HCT116 (cell line): ENCODE results near the gene FAM83G. TPM values are rescaled to one million over a fixed set of nuclear protein-coding genes. Genes with fewer than 3 reads are reported as not detected.
"Not testable (repeated sequence)": the region's sequence is repeated elsewhere in the genome, so short reads cannot be mapped to it uniquely, and the experiment has no call there.

Experiments
- ATAC-seq: fragments of 200-7000 bp; cut with Tn5 transposase; 2 replicates; pipeline ENCODE4 v1.9.1; 2020; ENCODE audit warnings: mild to moderate bottlenecking, moderate library complexity
- BruUV-seq: library from RNA; stranded (reverse); fragments of 400-500 nt; replicated peaks from 2 replicates; lab custom pipeline; 2021; lab: Mats Ljungman, UMichigan
- CTCF ChIA-PET: fragments of 300-600 bp; sonication (Branson Sonifier 250); formaldehyde crosslinking; loops from one replicate; lab custom pipeline; 2021; ENCODE audit warnings: antibody characterized with exemption; lab: Charles Lee
- POLR2A ChIA-PET: fragments of 300-600, 350-600 bp; sonication (Branson Sonifier 250); formaldehyde crosslinking; loops from one replicate; lab custom pipeline; 2021; ENCODE audit warnings: antibody characterized with exemption; lab: Charles Lee
- RAD21 ChIA-PET, 2 experiments: fragments of 300-600 bp; sonication (Branson Sonifier 250); formaldehyde crosslinking; loops; one replicate each; lab custom pipeline; 2023; ENCODE audit warnings: low total read pairs in 2 of 2; ENCODE audit not compliant: uncharacterized antibody in 2 of 2, unreplicated experiment in 2 of 2, low non-redundant PET in 1 of 2; lab: Charles Lee
- DNase-seq: peaks from one replicate; pipeline ENCODE4 v3.0.0-alpha.2; 2010; ENCODE audit warnings: low read depth, low spot score
- H2AFZ ChIP-seq: fragments of 200-600 bp; shearing (Covaris generic), sonication (generic); 2 replicates; pipeline ENCODE4 v1.6.1; 2017; ENCODE audit warnings: low read depth, mixed run types, mixed read lengths, antibody characterized with exemption, low read length; ENCODE audit not compliant: poor library complexity, severe bottlenecking
- H3K27ac ChIP-seq: 2 replicates; pipeline ENCODE4 v1.5.1; 2012; ENCODE audit warnings: low read depth, low read length
- H3K27me3 ChIP-seq: fragments of 200-600 bp; sonication (generic); 2 replicates; pipeline ENCODE4 v1.6.1; 2016; ENCODE audit warnings: mixed run types, low read length, mixed read lengths; ENCODE audit not compliant: insufficient read depth
- H3K36me3 ChIP-seq, 2 experiments: fragments of 200-500 bp in 1 of 2; fragments of 200-600 bp in 1 of 2; sonication (Bioruptor generic) in 1 of 2; sonication (generic) in 1 of 2; 2 replicates each; pipeline versions ENCODE4 v1.5.1 to v1.6.1; 2014 to 2016; ENCODE audit warnings: low read length in 2 of 2, inconsistent platforms in 1 of 2, mixed read lengths in 1 of 2, mixed run types in 1 of 2; ENCODE audit not compliant: insufficient read depth in 2 of 2, control insufficient read depth in 1 of 2
- H3K4me1 ChIP-seq, 2 experiments: fragments of 200-600 bp in 1 of 2; sonication (generic) in 1 of 2; 2 replicates each; pipeline versions ENCODE4 v1.5.1 to v1.6.1; 2012 to 2017; ENCODE audit warnings: low read length in 2 of 2, inconsistent platforms in 1 of 2, mild to moderate bottlenecking in 1 of 2, mixed read lengths in 1 of 2, mixed run types in 1 of 2, moderate library complexity in 1 of 2; ENCODE audit not compliant: insufficient read depth in 2 of 2, control insufficient read depth in 1 of 2
- H3K4me2 ChIP-seq: fragments of 200-600 bp; sonication (generic); 2 replicates; pipeline ENCODE4 v1.6.1; 2017; ENCODE audit warnings: mixed run types, low read length, mixed read lengths
- H3K4me3 ChIP-seq, 2 experiments: fragments of 200-600 bp in 1 of 2; sonication (generic) in 1 of 2; replicated peaks in 1 of 2; 2 replicates each; pipeline ENCODE4 v1.5.1; 2011 to 2016; ENCODE audit warnings: low read length in 2 of 2, control low read depth in 1 of 2, low read depth in 1 of 2, mild to moderate bottlenecking in 1 of 2, mixed read lengths in 1 of 2, mixed run types in 1 of 2
- H3K79me2 ChIP-seq: fragments of 200-600 bp; sonication (generic); 2 replicates; pipeline ENCODE4 v1.6.1; 2017; ENCODE audit warnings: mild to moderate bottlenecking, mixed run types, low read length, moderate library complexity, mixed read lengths; ENCODE audit not compliant: insufficient read depth
- H3K9ac ChIP-seq: fragments of 200-600 bp; sonication (generic); 2 replicates; pipeline ENCODE4 v1.6.1; 2016; ENCODE audit warnings: low read length, mixed read lengths
- H3K9me2 ChIP-seq: fragments of 200-600 bp; sonication (generic), shearing (Covaris generic); 2 replicates; pipeline ENCODE4 v1.6.1; 2017; ENCODE audit warnings: mixed run types, mild to moderate bottlenecking, moderate library complexity; ENCODE audit not compliant: insufficient read depth
- H3K9me3 ChIP-seq, 2 experiments: fragments of 200-500 bp in 1 of 2; fragments of 200-600 bp in 1 of 2; sonication (Bioruptor generic) in 1 of 2; sonication (generic) in 1 of 2; 2 replicates each; pipeline ENCODE4 v1.6.1; 2014 to 2017; ENCODE audit warnings: low read length in 2 of 2, mixed read lengths in 2 of 2, inconsistent platforms in 1 of 2, low read depth in 1 of 2, mild to moderate bottlenecking in 1 of 2, mixed run types in 1 of 2, moderate library complexity in 1 of 2; ENCODE audit not compliant: control insufficient read depth in 1 of 2, insufficient read depth in 1 of 2
- H4K20me1 ChIP-seq: fragments of 200-600 bp; sonication (generic), shearing (Covaris generic); 2 replicates; pipeline ENCODE4 v1.6.1; 2017; ENCODE audit warnings: mixed run types, mild to moderate bottlenecking, moderate library complexity; ENCODE audit not compliant: insufficient read depth
- ATF3 ChIP-seq: IDR thresholded peaks from 2 replicates; pipeline ENCODE4 v1.6.1; 2012
- CBX3 ChIP-seq: IDR thresholded peaks from 2 replicates; pipeline ENCODE4 v1.6.1; 2012; ENCODE audit warnings: low read depth
- CEBPB ChIP-seq: IDR thresholded peaks from 2 replicates; pipeline ENCODE4 v1.6.1; 2012; ENCODE audit warnings: low read depth
- ELF1 ChIP-seq: IDR thresholded peaks from 2 replicates; pipeline ENCODE4 v1.6.1; 2012; ENCODE audit warnings: low read depth, borderline replicate concordance
- EZH2phosphoT487 ChIP-seq: fragments of 200-600 bp; IDR thresholded peaks from 2 replicates; pipeline ENCODE4 v1.6.1; 2018; ENCODE audit warnings: antibody characterized with exemption, borderline replicate concordance
- JUND ChIP-seq: IDR thresholded peaks from 2 replicates; pipeline ENCODE4 v1.6.1; 2012
- POLR2AphosphoS5 ChIP-seq: IDR thresholded peaks from 2 replicates; pipeline ENCODE4 v1.6.1; 2011; ENCODE audit warnings: mild to moderate bottlenecking, low read depth, low read length, moderate library complexity
- RAD21 ChIP-seq: IDR thresholded peaks from 2 replicates; pipeline ENCODE4 v1.6.1; 2012; ENCODE audit warnings: low read depth, mild to moderate bottlenecking
- SP1 ChIP-seq: IDR thresholded peaks from 2 replicates; pipeline ENCODE4 v1.6.1; 2012; ENCODE audit warnings: low read depth
- SRF ChIP-seq: IDR thresholded peaks from 2 replicates; pipeline ENCODE4 v1.6.1; 2012; ENCODE audit warnings: low read depth
- YY1 ChIP-seq: IDR thresholded peaks from 2 replicates; pipeline ENCODE4 v1.6.1; 2011; ENCODE audit warnings: low read length, low read depth, moderate library complexity, mild to moderate bottlenecking; ENCODE audit not compliant: insufficient replicate concordance; ENCODE audit errors: extremely low read depth
- ZFX ChIP-seq: fragments of 450-650 bp; IDR thresholded peaks from 2 replicates; pipeline ENCODE4 v1.6.1; 2017
- intact Hi-C: fragments of 100-400 bp; cut with micrococcal nuclease; formaldehyde crosslinking; loops from 2 replicates; pipeline ENCODE4 v1.10.0; 2022
- total RNA-seq: library from RNA; stranded (reverse); gene quantifications from one replicate; pipeline ENCODE4 v1.2.1, GENCODE V29; 2021; ENCODE audit not compliant: unreplicated experiment
- TF ChIP-seq, protein P1 (sequence below): IDR thresholded peaks from 2 replicates; pipeline ENCODE4 v1.6.1; 2011; ENCODE audit warnings: mild to moderate bottlenecking, low read length, moderate library complexity; ENCODE audit not compliant: insufficient replicate concordance; ENCODE audit errors: extremely low read depth
- TF ChIP-seq, protein P2 (sequence below): IDR thresholded peaks from 2 replicates; pipeline ENCODE4 v1.6.1; 2012; ENCODE audit warnings: low read depth
- TF ChIP-seq, protein P3 (sequence below): IDR thresholded peaks from 2 replicates; pipeline ENCODE4 v1.6.1; 2012

FAM83G gene
- total RNA-seq, 1 experiment from 2014 or later = 33.9 TPM

DNA sequence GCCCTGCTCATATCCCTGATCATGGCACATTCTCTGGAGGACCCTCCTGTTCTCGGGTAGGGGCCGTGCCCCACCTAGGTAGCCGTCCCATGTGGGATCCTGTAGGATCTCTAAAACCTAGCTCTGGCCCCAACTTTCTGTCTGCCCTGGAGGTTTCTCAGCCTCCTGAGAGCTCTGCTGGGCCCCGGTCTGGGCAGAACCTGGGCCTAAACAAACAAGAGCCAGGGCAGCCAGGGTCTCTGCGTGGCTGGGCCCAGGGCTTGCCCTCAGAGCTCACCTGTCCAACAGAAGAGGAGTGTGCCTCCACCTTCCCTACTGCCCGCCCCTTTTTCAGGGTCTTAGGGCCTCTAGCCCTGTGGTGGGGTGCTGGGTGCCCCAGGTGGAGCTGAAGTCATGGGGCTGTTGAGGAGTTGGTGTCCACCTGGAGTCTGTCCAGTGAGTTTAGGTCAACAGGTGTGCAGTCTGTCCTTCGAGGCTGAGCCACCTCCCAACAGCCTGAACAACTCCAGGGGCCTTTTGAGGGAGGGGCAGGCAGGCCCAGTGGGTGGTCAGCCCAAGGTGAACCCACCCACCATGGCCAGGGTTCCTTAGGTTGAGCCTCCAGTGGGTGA is 16.6 kb upstream of the FAM83G start:
- H3K4me2 ChIP-seq, H2AFZ ChIP-seq, RAD21 ChIA-PET, BruUV-seq, H3K9me2 ChIP-seq, intact Hi-C loops, H3K36me3 ChIP-seq, POLR2A ChIA-PET, ATAC-seq, H3K4me1 ChIP-seq, H3K79me2 ChIP-seq, H3K4me3 ChIP-seq, H3K27ac ChIP-seq, H3K27me3 ChIP-seq, H4K20me1 ChIP-seq, H3K9me3 ChIP-seq, H3K9ac ChIP-seq, DNase-seq: not testable (repeated sequence)
- CTCF ChIA-PET = interaction anchor here (1.8 kb wide), 1 partner anchor 60 kb away, joined by 5 read pairs; no protein-coding TSS in a partner anchor

DNA sequence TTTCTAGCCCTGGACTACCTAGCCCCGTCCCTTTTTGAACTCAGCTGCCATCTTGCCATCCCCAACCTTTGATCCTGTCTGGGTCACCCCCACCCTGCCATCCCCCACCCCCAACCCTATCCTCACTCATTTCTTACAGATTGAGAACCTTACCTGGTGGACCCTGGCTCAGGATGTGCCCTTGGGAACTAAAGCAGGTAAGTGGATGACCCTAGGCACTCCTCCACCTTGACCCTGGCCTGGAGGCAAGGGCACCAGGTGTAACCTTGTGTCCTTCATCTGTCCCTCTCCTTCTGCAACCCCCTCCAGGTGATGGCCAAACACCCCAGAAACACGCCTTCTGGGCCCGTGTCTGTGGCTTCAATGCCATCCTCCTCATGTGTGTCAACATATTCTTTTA is 15.5 kb upstream of the FAM83G start:
- Histone ChIP-seq H3K4me1 (peaks cover 0 to 11% of the 10 kb centered on the region in 2 experiments; a peak in 1 of 4 replicates), H3K27ac (no peak overlapping the region), H3K27me3 (no peaks in the 10 kb centered on the region), H2AFZ (no peak overlapping the region), H3K9ac (no peak overlapping the region), H3K79me2 (no peaks in the 10 kb centered on the region), H3K36me3 (no peaks in the 10 kb centered on the region), H3K9me2 (no peaks in the 10 kb centered on the region), H3K4me2 (no peak overlapping the region), H3K9me3 (no peaks in the 10 kb centered on the region), H4K20me1 (no peaks in the 10 kb centered on the region), H3K4me3 (no peak overlapping the region)
- ATAC-seq (no peak), DNase-seq (no peak)
- intact Hi-C loops = no loop called here
- ChIA-PET RAD21 (no interaction called here), CTCF (interaction anchor here (1.8 kb wide), 1 partner anchor 59 kb away, joined by 5 read pairs; no protein-coding TSS in a partner anchor), POLR2A (no interaction called here)
- BruUV-seq = no TSS peak
- TF ChIP-seq JUND (no peak), ELF1 (no peak), RAD21 (no peak), EZH2phosphoT487 (no peak), SP1 (no peak), YY1 (no peak), CEBPB (no peak), SRF (no peak), ZFX (no peak), POLR2AphosphoS5 (no peak), CBX3 (no peak), ATF3 (no peak)
- TF ChIP-seq, protein P1, sequence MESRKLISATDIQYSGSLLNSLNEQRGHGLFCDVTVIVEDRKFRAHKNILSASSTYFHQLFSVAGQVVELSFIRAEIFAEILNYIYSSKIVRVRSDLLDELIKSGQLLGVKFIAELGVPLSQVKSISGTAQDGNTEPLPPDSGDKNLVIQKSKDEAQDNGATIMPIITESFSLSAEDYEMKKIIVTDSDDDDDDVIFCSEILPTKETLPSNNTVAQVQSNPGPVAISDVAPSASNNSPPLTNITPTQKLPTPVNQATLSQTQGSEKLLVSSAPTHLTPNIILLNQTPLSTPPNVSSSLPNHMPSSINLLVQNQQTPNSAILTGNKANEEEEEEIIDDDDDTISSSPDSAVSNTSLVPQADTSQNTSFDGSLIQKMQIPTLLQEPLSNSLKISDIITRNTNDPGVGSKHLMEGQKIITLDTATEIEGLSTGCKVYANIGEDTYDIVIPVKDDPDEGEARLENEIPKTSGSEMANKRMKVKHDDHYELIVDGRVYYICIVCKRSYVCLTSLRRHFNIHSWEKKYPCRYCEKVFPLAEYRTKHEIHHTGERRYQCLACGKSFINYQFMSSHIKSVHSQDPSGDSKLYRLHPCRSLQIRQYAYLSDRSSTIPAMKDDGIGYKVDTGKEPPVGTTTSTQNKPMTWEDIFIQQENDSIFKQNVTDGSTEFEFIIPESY = no peak
- TF ChIP-seq, protein P2, sequence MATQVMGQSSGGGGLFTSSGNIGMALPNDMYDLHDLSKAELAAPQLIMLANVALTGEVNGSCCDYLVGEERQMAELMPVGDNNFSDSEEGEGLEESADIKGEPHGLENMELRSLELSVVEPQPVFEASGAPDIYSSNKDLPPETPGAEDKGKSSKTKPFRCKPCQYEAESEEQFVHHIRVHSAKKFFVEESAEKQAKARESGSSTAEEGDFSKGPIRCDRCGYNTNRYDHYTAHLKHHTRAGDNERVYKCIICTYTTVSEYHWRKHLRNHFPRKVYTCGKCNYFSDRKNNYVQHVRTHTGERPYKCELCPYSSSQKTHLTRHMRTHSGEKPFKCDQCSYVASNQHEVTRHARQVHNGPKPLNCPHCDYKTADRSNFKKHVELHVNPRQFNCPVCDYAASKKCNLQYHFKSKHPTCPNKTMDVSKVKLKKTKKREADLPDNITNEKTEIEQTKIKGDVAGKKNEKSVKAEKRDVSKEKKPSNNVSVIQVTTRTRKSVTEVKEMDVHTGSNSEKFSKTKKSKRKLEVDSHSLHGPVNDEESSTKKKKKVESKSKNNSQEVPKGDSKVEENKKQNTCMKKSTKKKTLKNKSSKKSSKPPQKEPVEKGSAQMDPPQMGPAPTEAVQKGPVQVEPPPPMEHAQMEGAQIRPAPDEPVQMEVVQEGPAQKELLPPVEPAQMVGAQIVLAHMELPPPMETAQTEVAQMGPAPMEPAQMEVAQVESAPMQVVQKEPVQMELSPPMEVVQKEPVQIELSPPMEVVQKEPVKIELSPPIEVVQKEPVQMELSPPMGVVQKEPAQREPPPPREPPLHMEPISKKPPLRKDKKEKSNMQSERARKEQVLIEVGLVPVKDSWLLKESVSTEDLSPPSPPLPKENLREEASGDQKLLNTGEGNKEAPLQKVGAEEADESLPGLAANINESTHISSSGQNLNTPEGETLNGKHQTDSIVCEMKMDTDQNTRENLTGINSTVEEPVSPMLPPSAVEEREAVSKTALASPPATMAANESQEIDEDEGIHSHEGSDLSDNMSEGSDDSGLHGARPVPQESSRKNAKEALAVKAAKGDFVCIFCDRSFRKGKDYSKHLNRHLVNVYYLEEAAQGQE = no peak
- TF ChIP-seq, protein P3, sequence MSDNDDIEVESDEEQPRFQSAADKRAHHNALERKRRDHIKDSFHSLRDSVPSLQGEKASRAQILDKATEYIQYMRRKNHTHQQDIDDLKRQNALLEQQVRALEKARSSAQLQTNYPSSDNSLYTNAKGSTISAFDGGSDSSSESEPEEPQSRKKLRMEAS = no peak
